Inflammatory macrophage treated with lipopolysaccharide for 4 hours (primary cell): ENCODE results near the gene NTN4.
"Not testable (repeated sequence)": the region's sequence is repeated elsewhere in the genome, so short reads cannot be mapped to it uniquely, and the experiment has no call there.

ENCODE experiments used
- DNase-seq: peaks from one replicate; pipeline ENCODE4 v3.0.0-alpha.2; 2020

The NTN4 gene

DNA sequence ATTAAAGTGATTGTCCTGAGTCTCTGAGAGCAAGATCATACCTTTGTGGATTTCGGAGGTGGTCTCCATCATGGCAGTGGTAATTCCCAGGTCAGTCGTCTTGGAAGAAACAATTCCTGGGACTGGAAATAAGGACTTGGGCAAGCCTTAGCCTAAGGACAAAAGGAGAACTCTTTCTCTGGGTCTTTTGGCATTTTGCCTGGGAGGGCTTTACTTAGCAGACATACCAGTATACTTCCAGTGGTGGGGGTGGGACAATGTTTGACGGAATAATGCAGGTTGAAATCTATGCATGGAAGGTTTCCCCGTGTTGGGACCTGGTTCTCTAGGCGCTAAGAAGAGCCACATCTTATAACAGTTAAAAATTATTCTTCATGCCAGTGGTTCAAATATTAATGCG lies 168.8 kb downstream of the NTN4 start:
- DNase-seq: no peak

- no peak for DNase-seq
Observed at GRCh38 chr12:95620171-95620570, 170.4 kb downstream of the NTN4 start.

- not testable (repeated sequence) for DNase-seq
Observed at GRCh38 chr12:95616470-95616869, 174.1 kb downstream of the NTN4 start.

DNA sequence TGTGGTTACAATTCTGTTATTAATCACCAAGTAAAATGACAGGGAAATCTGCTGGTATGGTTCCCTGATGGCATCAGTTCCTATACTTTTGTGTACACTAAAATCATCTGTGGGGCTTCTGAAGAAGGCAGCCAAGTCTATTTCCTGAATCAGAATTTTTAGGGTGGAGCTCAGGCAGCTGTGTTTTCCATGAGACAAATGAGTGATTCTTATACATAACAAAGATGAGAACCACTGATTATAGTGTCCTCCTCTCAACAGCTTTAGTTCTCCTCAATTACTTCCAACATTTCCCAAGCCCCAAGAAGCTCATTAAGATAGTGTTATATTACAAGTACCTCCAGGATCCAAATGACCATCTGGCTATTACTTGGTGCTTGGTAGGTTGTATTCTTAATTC lies 174.8 kb downstream of the NTN4 start:
- no peak for DNase-seq

- no peak for DNase-seq
Observed at GRCh38 chr12:95614390-95614982, 176.1 kb downstream of the NTN4 start.

DNA sequence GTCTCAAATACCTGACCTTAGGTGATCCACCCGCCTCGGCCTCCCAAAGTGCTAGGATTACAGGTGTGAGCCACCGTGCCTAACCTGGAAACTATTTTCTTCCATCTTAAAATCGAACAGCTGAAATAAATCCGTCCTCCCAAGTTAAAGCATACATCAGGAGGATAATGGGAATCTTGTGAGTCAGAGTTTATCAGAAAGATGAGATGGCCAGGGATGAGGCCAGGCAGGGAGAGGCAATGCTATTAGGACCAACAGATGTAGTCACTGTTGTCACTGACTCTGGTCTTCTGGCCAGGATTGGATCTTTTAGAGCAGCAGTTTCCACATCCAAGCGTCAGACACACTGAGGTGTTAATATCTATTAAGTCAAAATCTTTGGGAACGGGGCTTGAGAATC lies 177.5 kb downstream of the NTN4 start:
- no peak for DNase-seq

DNA sequence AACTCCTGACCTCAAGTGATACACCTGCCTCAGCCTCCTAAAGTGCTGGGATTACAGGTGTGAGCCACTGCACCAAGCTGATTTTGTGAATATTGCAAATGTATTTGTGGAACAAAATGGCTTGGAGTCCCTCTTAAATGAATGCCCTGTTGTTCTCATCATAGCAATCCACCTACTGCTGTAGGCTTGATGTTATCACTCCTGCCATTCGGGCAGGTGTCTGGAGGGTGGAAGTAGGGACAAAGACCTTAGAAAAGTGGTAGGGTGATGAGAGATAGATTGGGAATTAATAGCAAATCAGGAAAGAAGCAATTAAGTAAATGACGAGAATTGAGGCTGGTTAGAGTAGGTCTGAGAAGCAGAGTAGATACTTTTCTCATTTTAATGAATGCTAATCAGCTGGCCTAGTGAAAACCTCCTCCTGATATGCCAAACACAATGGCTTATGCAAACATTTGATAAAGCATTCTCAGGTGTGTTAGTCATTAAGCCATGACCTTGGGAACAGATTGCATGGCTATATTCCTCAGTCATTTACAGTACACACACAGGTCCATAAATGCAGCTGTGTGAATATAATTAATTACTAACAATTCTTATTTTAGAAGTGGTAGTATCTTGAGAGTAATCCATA lies 178.8 kb downstream of the NTN4 start:
- DNase-seq: no peak

GRCh38 chr12:95608252-95609033 lies 182.1 kb downstream of the NTN4 start:
- DNase-seq: no peak
